IMR-90 (cell line): ENCODE results near the gene NCSTN.

Source experiments
- CEBPB ChIP-seq: IDR thresholded peaks from 2 replicates; pipeline ENCODE4 v1.6.1; 2012; ENCODE audit warnings: low read depth, low read length, improper control_type of control experiment
- CTCF ChIP-seq: conservative IDR thresholded peaks from 2 replicates; pipeline ENCODE4 v1.5.1; 2012; ENCODE audit warnings: mild to moderate bottlenecking, low read depth, low read length, improper control_type of control experiment
- MAFK ChIP-seq: IDR thresholded peaks from 2 replicates; pipeline ENCODE4 v1.6.1; 2012; ENCODE audit warnings: low read depth, low read length, improper control_type of control experiment
- MXI1 ChIP-seq: IDR thresholded peaks from 2 replicates; pipeline ENCODE4 v1.6.1; 2012; ENCODE audit warnings: low read depth, mild to moderate bottlenecking, low read length, moderate library complexity, borderline replicate concordance
- NFE2L2 ChIP-seq: fragments of 150-350 bp; IDR thresholded peaks from 2 replicates; pipeline ENCODE4 v1.6.1; 2016; ENCODE audit warnings: low read depth, mild to moderate bottlenecking, low read length
- POLR2A ChIP-seq: IDR thresholded peaks from 2 replicates; pipeline ENCODE4 v1.6.1; 2012; ENCODE audit warnings: mild to moderate bottlenecking, low read depth, low read length
- RFX5 ChIP-seq: IDR thresholded peaks from 2 replicates; pipeline ENCODE4 v1.8.0; 2012; ENCODE audit warnings: low read depth, mild to moderate bottlenecking, low read length, moderate library complexity
- USF2 ChIP-seq: fragments of 150-350 bp; IDR thresholded peaks from 2 replicates; pipeline ENCODE4 v1.6.1; 2017; ENCODE audit warnings: mild to moderate bottlenecking, antibody characterized with exemption, low read length, low read depth

- TF ChIP-seq RFX5 (no peak), CTCF (no peak), MAFK (no peak), USF2 (no peak), MXI1 (no peak), NFE2L2 (no peak), POLR2A (no peak), CEBPB (no peak)
These were observed 62.2 kb downstream of the NCSTN start for GRCh38 chr1:160405331-160405877.
